DOHH2 (cell line): ENCODE data around the gene EPHA8.

Experiments used
- EZH2phosphoT487 ChIP-seq: fragments of 200-600 bp; sonication (generic); IDR thresholded peaks from 2 replicates; pipeline ENCODE4 v1.6.1; 2017; ENCODE audit warnings: borderline replicate concordance, mild to moderate bottlenecking, antibody characterized with exemption, low read length, moderate library complexity, mixed read lengths
- TF ChIP-seq, protein P1 (sequence below): fragments of 200-600 bp; sonication (generic); IDR thresholded peaks from one replicate; pipeline ENCODE4 v1.5.1; 2014; ENCODE audit warnings: antibody characterized with exemption, mild to moderate bottlenecking, low read depth, low read length; ENCODE audit not compliant: poor library complexity, severe bottlenecking

DNA sequence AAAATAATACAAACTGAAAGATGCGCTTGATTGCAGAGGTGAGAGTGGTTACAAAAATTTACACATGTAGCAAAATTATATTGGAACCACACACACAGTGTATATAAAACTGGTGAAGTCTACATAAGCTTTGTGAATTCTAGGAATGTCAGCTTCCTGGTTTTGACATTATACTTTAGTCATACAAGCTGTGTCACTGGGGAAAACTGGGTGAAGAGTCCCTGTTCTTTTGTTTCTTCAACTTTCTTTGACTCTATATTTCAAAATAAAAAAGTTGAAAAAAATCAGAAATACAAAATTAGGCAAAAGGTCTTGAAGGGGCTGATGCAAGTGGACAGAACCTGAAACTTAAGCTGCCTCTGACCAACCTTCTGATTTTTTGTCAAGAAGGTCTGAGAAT is 83.1 kb downstream of the EPHA8 start:
- TF ChIP-seq, protein P1, sequence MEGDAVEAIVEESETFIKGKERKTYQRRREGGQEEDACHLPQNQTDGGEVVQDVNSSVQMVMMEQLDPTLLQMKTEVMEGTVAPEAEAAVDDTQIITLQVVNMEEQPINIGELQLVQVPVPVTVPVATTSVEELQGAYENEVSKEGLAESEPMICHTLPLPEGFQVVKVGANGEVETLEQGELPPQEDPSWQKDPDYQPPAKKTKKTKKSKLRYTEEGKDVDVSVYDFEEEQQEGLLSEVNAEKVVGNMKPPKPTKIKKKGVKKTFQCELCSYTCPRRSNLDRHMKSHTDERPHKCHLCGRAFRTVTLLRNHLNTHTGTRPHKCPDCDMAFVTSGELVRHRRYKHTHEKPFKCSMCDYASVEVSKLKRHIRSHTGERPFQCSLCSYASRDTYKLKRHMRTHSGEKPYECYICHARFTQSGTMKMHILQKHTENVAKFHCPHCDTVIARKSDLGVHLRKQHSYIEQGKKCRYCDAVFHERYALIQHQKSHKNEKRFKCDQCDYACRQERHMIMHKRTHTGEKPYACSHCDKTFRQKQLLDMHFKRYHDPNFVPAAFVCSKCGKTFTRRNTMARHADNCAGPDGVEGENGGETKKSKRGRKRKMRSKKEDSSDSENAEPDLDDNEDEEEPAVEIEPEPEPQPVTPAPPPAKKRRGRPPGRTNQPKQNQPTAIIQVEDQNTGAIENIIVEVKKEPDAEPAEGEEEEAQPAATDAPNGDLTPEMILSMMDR: no peak
- no peak for TF ChIP-seq EZH2phosphoT487
